Gastrocnemius medialis (tissue), 4 donors: ENCODE results near the gene CD177. TPM values are rescaled to one million over a fixed set of nuclear protein-coding genes. Genes with fewer than 3 reads are reported as not detected.
"Not testable (repeated sequence)": the region's sequence is repeated elsewhere in the genome, so short reads cannot be mapped to it uniquely, and the experiment has no call there.

Source experiments
- ATAC-seq, 2 donors: fragments of 150-250 bp; one replicate each; pipeline ENCODE4 v1.9.1; 2016
- DNase-seq, 2 donors: peaks; one replicate each; pipeline ENCODE4 v3.0.0-alpha.2; 2019
- H3K27ac ChIP-seq, 4 donors: fragments of 200-600 bp; sonication (generic); 1 replicate in 1 of 4; 2 replicates in 3 of 4; pipeline ENCODE4 v1.5.1; 2016 to 2018; ENCODE audit warnings: mild to moderate bottlenecking in 2 of 4, moderate library complexity in 1 of 4
- H3K27me3 ChIP-seq, 3 donors: fragments of 200-600 bp; sonication (generic) in 2 of 3; 1 replicate in 1 of 3; 2 replicates in 2 of 3; pipeline versions ENCODE4 v1.5.1 to v1.6.0; 2016 to 2019; ENCODE audit warnings: mild to moderate bottlenecking in 1 of 3, moderate library complexity in 1 of 3
- H3K36me3 ChIP-seq, 2 donors: fragments of 200-600 bp; sonication (generic) in 1 of 2; one replicate each; pipeline ENCODE4 v1.5.1; 2017 to 2018
- H3K4me1 ChIP-seq, 2 donors: fragments of 200-600 bp; sonication (generic) in 1 of 2; one replicate each; pipeline ENCODE4 v1.5.1; 2016 to 2017; ENCODE audit warnings: mild to moderate bottlenecking in 2 of 2
- H3K4me3 ChIP-seq, 4 donors: fragments of 200-600 bp; sonication (generic) in 3 of 4; 1 replicate in 1 of 4; 2 replicates in 3 of 4; pipeline ENCODE4 v1.5.1; 2016 to 2019; ENCODE audit warnings: mild to moderate bottlenecking in 2 of 4
- H3K9me3 ChIP-seq, 3 donors: fragments of 200-600 bp; sonication (generic) in 2 of 3; 1 replicate in 1 of 3; 2 replicates in 2 of 3; pipeline ENCODE4 v1.5.1; 2016 to 2019
- POLR2A ChIP-seq, 2 donors: fragments of 450-650 bp; IDR thresholded peaks; one replicate each; pipeline ENCODE4 v1.6.1; 2017; ENCODE audit warnings: antibody characterized with exemption in 2 of 2, mild to moderate bottlenecking in 2 of 2, moderate library complexity in 2 of 2
- in situ Hi-C, 4 donors: fragments of 200-750 bp; cut with MboI; loops; one replicate each; pipeline versions ENCODE4 v1.15.0 to v1.8.0; 2017; ENCODE audit warnings: low sequenced_read_pairs in 4 of 4
- intact Hi-C: fragments of 100-400 bp; cut with DNase I; formaldehyde crosslinking; loops from one replicate; pipeline ENCODE4 v1.15.1; 2023; ENCODE audit warnings: low total_unique reads
- total RNA-seq, 4 donors: library from RNA; depleted of rRNA; stranded (reverse); fragments of >200 nt; gene quantifications; one replicate each; pipeline versions ENCODE4 v1.1.0 to v1.2.3, GENCODE V29; 2016
- TF ChIP-seq, protein P1 (sequence below), 5 experiments: fragments of 450-650 bp in 3 of 5; fragments of 200-600 bp in 2 of 5; sonication (generic) in 2 of 5; IDR thresholded peaks in 4 of 5; conservative IDR thresholded peaks in 1 of 5; 1 replicate in 4 of 5; 2 replicates in 1 of 5; pipeline ENCODE4 v1.5.1; 2016 to 2019; ENCODE audit warnings: antibody characterized with exemption in 5 of 5, mild to moderate bottlenecking in 3 of 5, moderate library complexity in 3 of 5

CD177 gene
- total RNA-seq, 4 donors from 2014 or later, result 1.3 to 2.9 (median 2.6) TPM; not detected in 1

- H3K27ac ChIP-seq, in situ Hi-C loops, ATAC-seq, intact Hi-C loops, H3K36me3 ChIP-seq, H3K27me3 ChIP-seq, DNase-seq, H3K4me3 ChIP-seq, H3K9me3 ChIP-seq, H3K4me1 ChIP-seq: not testable (repeated sequence)
Measured at GRCh38 chr19:43341098-43341497, 12.4 kb upstream of the CD177 start.

- ATAC-seq, H3K36me3 ChIP-seq, in situ Hi-C loops: not testable (repeated sequence)
Measured at GRCh38 chr19:43342104-43342503, 11.4 kb upstream of the CD177 start.

DNA sequence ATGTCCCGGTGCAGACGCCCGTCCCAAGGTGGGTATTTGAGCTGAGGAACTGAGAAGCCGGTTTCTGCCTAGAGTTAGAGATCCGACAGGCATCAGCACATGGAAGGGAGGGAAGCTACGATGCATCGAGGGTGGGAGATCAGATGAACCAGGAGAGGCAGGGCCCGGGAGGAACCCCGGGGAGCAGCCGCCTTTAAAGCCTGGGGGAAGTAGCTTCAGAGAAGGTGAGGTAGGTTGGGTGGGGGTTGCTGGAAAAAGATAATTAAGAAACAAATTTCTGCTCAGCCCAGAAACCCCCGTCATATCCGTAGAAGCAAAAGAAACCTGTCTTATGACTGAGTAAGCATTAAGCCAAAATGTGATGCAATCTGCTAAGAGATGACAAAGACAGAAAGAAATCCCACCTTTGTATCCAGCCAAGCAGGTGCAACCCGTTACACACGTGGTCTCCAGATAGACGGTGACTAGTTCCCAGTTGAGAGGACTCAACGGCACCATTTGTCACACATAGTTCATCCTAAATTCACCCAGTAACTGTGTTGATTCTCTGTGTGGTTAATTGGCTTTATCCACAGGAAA is 9.1 kb upstream of the CD177 start:
- H3K9me3 ChIP-seq, H3K4me1 ChIP-seq, DNase-seq, H3K27me3 ChIP-seq, H3K4me3 ChIP-seq, in situ Hi-C loops, H3K36me3 ChIP-seq, ATAC-seq, intact Hi-C loops, H3K27ac ChIP-seq: not testable (repeated sequence)

More at GRCh38 chr19:43342104-43342503, 11.4 kb upstream of the CD177 start:
- H3K4me1 ChIP-seq, H3K9me3 ChIP-seq, H3K4me3 ChIP-seq, H3K27me3 ChIP-seq, DNase-seq, intact Hi-C loops, H3K27ac ChIP-seq: not testable (repeated sequence)

DNA sequence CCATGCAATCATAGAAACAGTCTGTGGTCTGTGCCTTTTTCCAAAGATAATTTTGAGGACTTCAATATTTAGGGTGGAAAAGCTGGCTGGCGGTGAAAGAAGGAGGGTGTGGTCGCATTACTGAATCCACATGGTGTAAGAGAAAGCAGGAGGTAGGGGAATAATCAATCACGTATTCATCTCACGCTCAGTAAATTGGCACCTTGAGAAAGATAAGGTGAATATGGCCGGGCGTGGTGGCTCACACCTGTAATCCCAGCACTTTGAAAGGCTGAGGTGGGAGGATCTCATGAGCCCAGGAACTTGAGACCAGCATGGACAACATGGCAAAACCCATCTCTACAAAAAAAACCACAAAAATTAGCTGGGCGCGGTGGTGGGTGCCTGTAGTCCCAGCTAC is 3.7 kb upstream of the CD177 start:
- not testable (repeated sequence) for H3K4me3 ChIP-seq

DNA sequence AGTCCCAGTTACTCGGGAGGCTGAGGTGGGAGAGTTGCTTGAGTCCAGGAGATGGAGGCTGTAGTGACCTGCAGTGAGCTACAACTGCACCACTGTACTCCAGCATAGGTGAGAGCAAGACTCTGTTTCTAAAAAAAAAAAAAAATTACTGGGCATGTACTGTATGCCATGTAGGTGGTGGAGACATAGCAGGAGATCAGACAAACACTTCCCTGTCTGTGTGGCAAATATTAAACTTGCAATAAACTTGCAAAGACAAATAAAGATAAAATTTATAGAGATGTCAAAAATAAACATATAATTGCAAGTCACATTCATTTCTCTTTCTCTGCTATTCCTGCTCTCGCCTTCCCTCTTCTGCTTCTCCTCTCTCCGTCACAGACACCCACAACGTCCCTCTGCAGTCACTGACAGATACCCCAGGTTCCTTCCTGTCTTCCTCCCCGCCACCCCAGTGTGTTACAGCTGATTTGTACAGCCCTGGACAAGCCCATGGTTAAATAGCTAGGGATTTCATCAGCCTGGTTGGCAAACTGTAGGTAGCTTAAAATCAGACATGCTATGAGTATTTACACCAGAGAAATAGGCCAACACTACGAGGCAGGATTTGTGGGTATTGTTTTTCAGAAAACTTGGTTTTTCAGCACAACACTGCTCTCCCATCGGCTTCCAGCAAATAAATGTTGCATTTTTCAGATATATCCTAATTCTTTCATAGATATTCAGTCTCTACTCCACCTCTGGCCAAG is 1.3 kb upstream of the CD177 start:
- in situ Hi-C loops, result no loop called here
- TF ChIP-seq, protein P1, sequence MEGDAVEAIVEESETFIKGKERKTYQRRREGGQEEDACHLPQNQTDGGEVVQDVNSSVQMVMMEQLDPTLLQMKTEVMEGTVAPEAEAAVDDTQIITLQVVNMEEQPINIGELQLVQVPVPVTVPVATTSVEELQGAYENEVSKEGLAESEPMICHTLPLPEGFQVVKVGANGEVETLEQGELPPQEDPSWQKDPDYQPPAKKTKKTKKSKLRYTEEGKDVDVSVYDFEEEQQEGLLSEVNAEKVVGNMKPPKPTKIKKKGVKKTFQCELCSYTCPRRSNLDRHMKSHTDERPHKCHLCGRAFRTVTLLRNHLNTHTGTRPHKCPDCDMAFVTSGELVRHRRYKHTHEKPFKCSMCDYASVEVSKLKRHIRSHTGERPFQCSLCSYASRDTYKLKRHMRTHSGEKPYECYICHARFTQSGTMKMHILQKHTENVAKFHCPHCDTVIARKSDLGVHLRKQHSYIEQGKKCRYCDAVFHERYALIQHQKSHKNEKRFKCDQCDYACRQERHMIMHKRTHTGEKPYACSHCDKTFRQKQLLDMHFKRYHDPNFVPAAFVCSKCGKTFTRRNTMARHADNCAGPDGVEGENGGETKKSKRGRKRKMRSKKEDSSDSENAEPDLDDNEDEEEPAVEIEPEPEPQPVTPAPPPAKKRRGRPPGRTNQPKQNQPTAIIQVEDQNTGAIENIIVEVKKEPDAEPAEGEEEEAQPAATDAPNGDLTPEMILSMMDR (IDR thresholded peaks at IDR 0.05 in 4 of 5, conservative IDR thresholded peaks at IDR 0.05 in 1 of 5), result no peak
- TF ChIP-seq POLR2A (IDR thresholded peaks at IDR 0.05), result no peak
- intact Hi-C loops, result no loop called here

More for the DNA sequence above, 3.7 kb upstream of the CD177 start:
- H3K27ac ChIP-seq, DNase-seq, in situ Hi-C loops, H3K4me1 ChIP-seq, H3K27me3 ChIP-seq, H3K9me3 ChIP-seq, ATAC-seq, intact Hi-C loops, H3K36me3 ChIP-seq: not testable (repeated sequence)

DNA sequence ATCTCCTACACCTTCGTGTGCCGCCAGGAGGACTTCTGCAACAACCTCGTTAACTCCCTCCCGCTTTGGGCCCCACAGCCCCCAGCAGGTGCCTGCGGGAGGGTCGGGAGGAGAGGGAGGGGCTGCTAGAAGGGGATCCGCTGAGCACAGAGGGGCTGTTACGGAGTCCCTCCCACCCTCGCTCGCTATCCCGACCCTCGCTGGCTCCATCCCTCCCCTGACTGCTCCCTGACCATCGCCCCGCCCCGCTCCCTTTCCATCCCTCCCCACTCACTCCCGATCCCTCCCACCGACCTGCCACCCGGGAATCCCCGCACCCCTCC is 780 bp downstream of the CD177 start:
- no peaks in the 10 kb centered on the region for H3K36me3 ChIP-seq
- no peaks in the 10 kb centered on the region for H3K4me1 ChIP-seq
- in situ Hi-C loops (no loop called here), intact Hi-C loops (no loop called here)
- TF ChIP-seq POLR2A (IDR thresholded peaks at IDR 0.05), result no peak
- TF ChIP-seq, protein P1 (IDR thresholded peaks at IDR 0.05 in 4 of 5, conservative IDR thresholded peaks at IDR 0.05 in 1 of 5), result no peak
- H3K9me3 ChIP-seq, result no peaks in the 10 kb centered on the region
- no peak overlapping the region for H3K4me3 ChIP-seq
- no peak for ATAC-seq
- H3K27me3 ChIP-seq, result peaks cover 0 to 8% (median 6%) of the 10 kb centered on the region in 3 donors
- H3K27ac ChIP-seq, result no peak overlapping the region
- DNase-seq, result no peak

More for the DNA sequence above, 1.3 kb upstream of the CD177 start:
- ATAC-seq, result no peak
- no peak for DNase-seq
- no peaks in the 10 kb centered on the region for H3K36me3 ChIP-seq
- no peaks in the 10 kb centered on the region for H3K4me1 ChIP-seq
- no peaks in the 10 kb centered on the region for H3K9me3 ChIP-seq
- H3K4me3 ChIP-seq, result no peak overlapping the region
- H3K27ac ChIP-seq, result no peak overlapping the region
- peaks cover 0 to 8% (median 6%) of the 10 kb centered on the region in 3 donors for H3K27me3 ChIP-seq

- ATAC-seq, H3K9me3 ChIP-seq, H3K4me1 ChIP-seq, H3K4me3 ChIP-seq, intact Hi-C loops, H3K27me3 ChIP-seq, H3K36me3 ChIP-seq, in situ Hi-C loops, DNase-seq, H3K27ac ChIP-seq: not testable (repeated sequence)
Measured at GRCh38 chr19:43356749-43357148, 3.3 kb downstream of the CD177 start.
